Breast epithelium (tissue), 3 donors: ENCODE results near the gene NPSR1.

ENCODE experiments used
- POLR2A ChIP-seq: fragments of 450-650 bp; IDR thresholded peaks from one replicate; pipeline ENCODE4 v1.6.1; 2016; ENCODE audit warnings: antibody characterized with exemption, mild to moderate bottlenecking, moderate library complexity
- POLR2AphosphoS5 ChIP-seq, 3 donors: sonication (generic); formaldehyde crosslinking; IDR thresholded peaks; one replicate each; pipeline ENCODE4 v1.6.1; 2017; ENCODE audit warnings: antibody characterized with exemption in 3 of 3

- TF ChIP-seq POLR2A (no peak), POLR2AphosphoS5 (IDR thresholded peaks at IDR 0.05) (no peak)
Observed at GRCh38 chr7:34844936-34845665, 187.1 kb downstream of the NPSR1 start.
